DOHH2 (cell line): ENCODE results near the gene MYOG.

Experiments
- EZH2phosphoT487 ChIP-seq: fragments of 200-600 bp; sonication (generic); IDR thresholded peaks from 2 replicates; pipeline ENCODE4 v1.6.1; 2017; ENCODE audit warnings: borderline replicate concordance, mild to moderate bottlenecking, antibody characterized with exemption, low read length, moderate library complexity, mixed read lengths
- TF ChIP-seq, protein P1 (sequence below): fragments of 200-600 bp; sonication (generic); IDR thresholded peaks from one replicate; pipeline ENCODE4 v1.5.1; 2014; ENCODE audit warnings: antibody characterized with exemption, mild to moderate bottlenecking, low read depth, low read length; ENCODE audit not compliant: poor library complexity, severe bottlenecking

DNA sequence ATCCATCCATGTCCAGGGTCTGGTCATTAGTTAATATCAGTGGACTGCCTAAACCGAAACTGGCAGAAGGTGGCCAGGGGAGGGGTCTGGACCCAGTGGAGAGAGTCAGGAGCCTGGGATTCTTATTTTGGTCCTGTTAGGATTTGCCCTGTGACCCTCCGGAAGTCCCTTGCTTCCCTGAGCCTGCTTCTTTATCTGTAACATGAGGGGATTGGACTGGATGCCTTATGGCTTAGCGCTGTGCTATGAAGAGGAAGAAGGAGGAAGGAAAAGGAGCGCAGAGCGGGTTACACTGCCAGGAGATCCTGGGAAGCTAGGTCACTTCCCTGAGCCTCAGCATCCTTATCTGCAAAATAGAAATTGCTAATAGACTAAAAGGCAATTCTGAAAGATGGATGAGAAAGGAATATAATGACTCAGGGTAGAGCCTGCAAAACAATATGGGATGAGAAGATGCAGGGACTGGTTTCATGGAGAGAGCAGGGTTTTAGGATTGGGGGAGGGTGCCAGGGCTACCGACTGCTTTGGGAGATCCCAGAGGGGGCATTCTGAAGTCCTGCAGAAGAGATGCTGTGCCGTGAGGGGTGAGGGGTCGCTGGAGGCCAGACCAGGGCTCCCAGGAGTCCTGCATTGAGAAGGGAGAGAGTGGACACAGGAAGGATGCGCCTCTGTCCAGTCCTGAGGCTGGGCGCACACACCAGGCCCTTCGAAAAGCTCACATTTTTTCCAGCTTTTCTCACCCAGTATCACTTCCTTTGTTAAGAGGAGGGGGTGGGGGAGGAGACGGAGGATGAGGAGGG is 41.3 kb upstream of the MYOG start:
- TF ChIP-seq, protein P1, sequence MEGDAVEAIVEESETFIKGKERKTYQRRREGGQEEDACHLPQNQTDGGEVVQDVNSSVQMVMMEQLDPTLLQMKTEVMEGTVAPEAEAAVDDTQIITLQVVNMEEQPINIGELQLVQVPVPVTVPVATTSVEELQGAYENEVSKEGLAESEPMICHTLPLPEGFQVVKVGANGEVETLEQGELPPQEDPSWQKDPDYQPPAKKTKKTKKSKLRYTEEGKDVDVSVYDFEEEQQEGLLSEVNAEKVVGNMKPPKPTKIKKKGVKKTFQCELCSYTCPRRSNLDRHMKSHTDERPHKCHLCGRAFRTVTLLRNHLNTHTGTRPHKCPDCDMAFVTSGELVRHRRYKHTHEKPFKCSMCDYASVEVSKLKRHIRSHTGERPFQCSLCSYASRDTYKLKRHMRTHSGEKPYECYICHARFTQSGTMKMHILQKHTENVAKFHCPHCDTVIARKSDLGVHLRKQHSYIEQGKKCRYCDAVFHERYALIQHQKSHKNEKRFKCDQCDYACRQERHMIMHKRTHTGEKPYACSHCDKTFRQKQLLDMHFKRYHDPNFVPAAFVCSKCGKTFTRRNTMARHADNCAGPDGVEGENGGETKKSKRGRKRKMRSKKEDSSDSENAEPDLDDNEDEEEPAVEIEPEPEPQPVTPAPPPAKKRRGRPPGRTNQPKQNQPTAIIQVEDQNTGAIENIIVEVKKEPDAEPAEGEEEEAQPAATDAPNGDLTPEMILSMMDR = no peak
- TF ChIP-seq EZH2phosphoT487 = no peak
